Activated CD4-positive, alpha-beta T cell treated with anti-CD3 and anti-CD28 coated beads for 36 hours (primary cell): ENCODE data around the gene SMAD7. TPM values are rescaled to one million over a fixed set of nuclear protein-coding genes. Genes with fewer than 3 reads are reported as not detected.

Source experiments
- ATAC-seq: fragments of 200-7000 bp; cut with Tn5 transposase; one replicate; pipeline ENCODE4 v1.10.0; 2021; ENCODE audit warnings: mild to moderate bottlenecking, moderate library complexity
- CTCF ChIA-PET: fragments of 350-600 bp; sonication (Branson Sonifier 250); formaldehyde crosslinking; loops from one replicate; lab custom pipeline; 2021; ENCODE audit warnings: antibody characterized with exemption; lab: Charles Lee
- POLR2A ChIA-PET: fragments of 350-600 bp; sonication (Branson Sonifier 250); formaldehyde crosslinking; loops from one replicate; lab custom pipeline; 2021; ENCODE audit warnings: antibody characterized with exemption, inconsistent platforms; lab: Charles Lee
- DNase-seq: peaks from one replicate; pipeline ENCODE4 v3.0.0-alpha.2; 2020
- H3K27ac Mint-ChIP-seq: one replicate; pipeline ENCODE4 v1.8.0; 2021; ENCODE audit warnings: mixed read lengths
- H3K27me3 Mint-ChIP-seq: one replicate; pipeline ENCODE4 v1.8.0; 2021; ENCODE audit warnings: mixed read lengths
- H3K36me3 Mint-ChIP-seq: one replicate; pipeline ENCODE4 v1.8.0; 2021; ENCODE audit warnings: low read depth, mixed read lengths
- H3K4me1 Mint-ChIP-seq: one replicate; pipeline ENCODE4 v1.8.0; 2021; ENCODE audit warnings: mixed read lengths
- H3K4me3 Mint-ChIP-seq: one replicate; pipeline ENCODE4 v1.8.0; 2021; ENCODE audit warnings: mild to moderate bottlenecking, moderate library complexity, mixed read lengths
- H3K9me3 Mint-ChIP-seq: one replicate; pipeline ENCODE4 v1.8.0; 2021; ENCODE audit warnings: low read depth, mixed read lengths
- intact Hi-C, 2 experiments: fragments of 100-400 bp; cut with DNase I in 1 of 2; cut with micrococcal nuclease in 1 of 2; formaldehyde crosslinking; loops; one replicate each; pipeline versions ENCODE4 v1.14.2 to v1.15.1; 2022 to 2024; cut with DNase I, micrococcal nuclease
- total RNA-seq, 2 experiments: library from RNA; stranded (reverse); gene quantifications; one replicate each; pipeline ENCODE4 v1.2.3, GENCODE V29; 2021

The SMAD7 gene
- total RNA-seq, 2 experiments from 2014 or later = 7.2 to 9.3 TPM

DNA sequence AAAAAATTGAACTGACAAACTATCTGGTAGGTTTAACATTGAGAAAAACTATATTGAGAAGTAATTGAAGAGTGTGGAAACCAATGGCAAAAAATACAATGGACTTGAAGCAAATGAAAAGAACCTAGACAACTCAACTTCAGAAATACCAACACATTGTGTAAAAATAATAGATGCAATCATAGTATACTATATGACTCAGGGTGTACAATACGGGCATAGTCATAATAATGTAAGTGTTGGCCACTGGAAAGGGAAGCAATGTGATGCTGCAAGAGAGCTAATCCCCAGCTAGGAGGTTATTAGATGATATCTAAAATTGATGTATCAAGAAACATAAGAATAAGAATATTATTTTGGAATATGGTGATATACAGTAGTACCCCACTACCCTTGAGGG lies 45.3 kb downstream of the SMAD7 start:
- Mint-ChIP-seq H3K27me3 (no peaks in the 10 kb centered on the region), H3K4me3 (no peak overlapping the region), H3K36me3 (peaks cover 4% of the 10 kb centered on the region), H3K9me3 (peaks cover 14% of the 10 kb centered on the region), H3K27ac (no peak overlapping the region), H3K4me1 (peaks cover 10% of the 10 kb centered on the region)
- ChIA-PET POLR2A (no interaction called here), CTCF (no interaction called here)
- DNase-seq (no peak), ATAC-seq (no peak)
- intact Hi-C loops = no loop called here

GRCh38 chr18:48904847-48905394 lies 45.8 kb downstream of the SMAD7 start:
- Mint-ChIP-seq H3K36me3 (peaks cover 4% of the 10 kb centered on the region), H3K4me3 (no peak overlapping the region), H3K9me3 (peaks cover 14% of the 10 kb centered on the region), H3K27me3 (no peaks in the 10 kb centered on the region), H3K4me1 (peaks cover 14% of the 10 kb centered on the region), H3K27ac (no peak overlapping the region)
- ChIA-PET CTCF (no interaction called here), POLR2A (no interaction called here)
- intact Hi-C loops = no loop called here
- ATAC-seq (no peak), DNase-seq (no peak)

- Mint-ChIP-seq H3K9me3 (peaks cover 18% of the 10 kb centered on the region), H3K27me3 (no peaks in the 10 kb centered on the region), H3K4me3 (no peak overlapping the region), H3K27ac (no peak overlapping the region), H3K4me1 (peaks cover 15% of the 10 kb centered on the region), H3K36me3 (peaks cover 4% of the 10 kb centered on the region)
- ChIA-PET CTCF (no interaction called here), POLR2A (no interaction called here)
- DNase-seq (no peak), ATAC-seq (no peak)
- intact Hi-C loops = no loop called here
Measured at GRCh38 chr18:48904091-48904490, 46.7 kb downstream of the SMAD7 start.

DNA sequence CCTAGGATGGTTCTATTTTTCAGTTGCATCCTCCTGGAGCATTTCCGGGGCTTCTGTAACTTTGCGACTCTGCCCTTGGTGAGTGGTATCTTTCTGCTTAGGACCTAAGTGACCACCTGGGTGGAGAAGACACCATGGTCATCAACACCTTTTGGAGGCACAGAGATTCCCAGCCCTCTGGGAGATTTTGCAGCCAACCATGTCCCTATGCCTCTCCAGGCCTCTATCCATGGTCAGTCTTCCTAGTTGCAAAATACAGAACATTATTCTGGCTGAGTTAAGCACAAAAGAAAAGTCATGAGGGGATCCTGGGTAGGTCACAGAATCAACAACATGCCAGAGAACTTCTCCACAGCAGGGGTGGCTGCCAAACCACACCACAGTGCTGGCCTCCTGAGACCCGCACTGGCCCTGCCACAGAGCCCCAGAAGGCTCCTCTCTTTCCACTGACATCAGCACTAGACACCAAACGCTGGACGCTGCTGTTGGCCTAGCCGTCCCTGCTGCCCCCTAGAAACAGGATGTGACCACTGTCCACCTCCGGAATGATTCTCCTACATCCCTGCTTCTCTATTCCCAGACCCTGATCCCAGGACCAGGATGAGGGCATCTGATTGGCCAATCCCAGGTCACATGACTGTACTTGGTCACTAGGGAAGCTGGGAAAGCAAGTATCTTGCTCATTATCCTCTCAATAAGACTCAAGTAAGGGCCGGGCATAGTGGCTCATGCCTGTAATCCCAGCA lies 47.7 kb downstream of the SMAD7 start:
- Mint-ChIP-seq H3K4me1 (peaks cover 11% of the 10 kb centered on the region), H3K9me3 (peaks cover 18% of the 10 kb centered on the region), H3K4me3 (no peak overlapping the region), H3K27ac (no peak overlapping the region), H3K27me3 (no peaks in the 10 kb centered on the region), H3K36me3 (peaks cover 4% of the 10 kb centered on the region)
- ATAC-seq (no peak), DNase-seq (no peak)
- intact Hi-C loops = no loop called here
- ChIA-PET POLR2A (no interaction called here), CTCF (interaction anchor here (0.6 kb wide), 1 partner anchor 1085 kb away, joined by 3 read pairs; no protein-coding TSS in a partner anchor)

GRCh38 chr18:48902023-48902855 lies 48.5 kb downstream of the SMAD7 start:
- H3K9me3 Mint-ChIP-seq = peaks cover 18% of the 10 kb centered on the region
- no peak overlapping the region for H3K4me3 Mint-ChIP-seq
- DNase-seq (no peak), ATAC-seq (no peak)
- intact Hi-C loops = no loop called here
- peaks cover 4% of the 10 kb centered on the region for H3K36me3 Mint-ChIP-seq
- peaks cover 11% of the 10 kb centered on the region for H3K4me1 Mint-ChIP-seq
- H3K27me3 Mint-ChIP-seq = no peaks in the 10 kb centered on the region
- CTCF ChIA-PET = interaction anchor here (0.6 kb wide), 1 partner anchor 1084 kb away, joined by 3 read pairs; no protein-coding TSS in a partner anchor
- POLR2A ChIA-PET = no interaction called here
- no peak overlapping the region for H3K27ac Mint-ChIP-seq

DNA sequence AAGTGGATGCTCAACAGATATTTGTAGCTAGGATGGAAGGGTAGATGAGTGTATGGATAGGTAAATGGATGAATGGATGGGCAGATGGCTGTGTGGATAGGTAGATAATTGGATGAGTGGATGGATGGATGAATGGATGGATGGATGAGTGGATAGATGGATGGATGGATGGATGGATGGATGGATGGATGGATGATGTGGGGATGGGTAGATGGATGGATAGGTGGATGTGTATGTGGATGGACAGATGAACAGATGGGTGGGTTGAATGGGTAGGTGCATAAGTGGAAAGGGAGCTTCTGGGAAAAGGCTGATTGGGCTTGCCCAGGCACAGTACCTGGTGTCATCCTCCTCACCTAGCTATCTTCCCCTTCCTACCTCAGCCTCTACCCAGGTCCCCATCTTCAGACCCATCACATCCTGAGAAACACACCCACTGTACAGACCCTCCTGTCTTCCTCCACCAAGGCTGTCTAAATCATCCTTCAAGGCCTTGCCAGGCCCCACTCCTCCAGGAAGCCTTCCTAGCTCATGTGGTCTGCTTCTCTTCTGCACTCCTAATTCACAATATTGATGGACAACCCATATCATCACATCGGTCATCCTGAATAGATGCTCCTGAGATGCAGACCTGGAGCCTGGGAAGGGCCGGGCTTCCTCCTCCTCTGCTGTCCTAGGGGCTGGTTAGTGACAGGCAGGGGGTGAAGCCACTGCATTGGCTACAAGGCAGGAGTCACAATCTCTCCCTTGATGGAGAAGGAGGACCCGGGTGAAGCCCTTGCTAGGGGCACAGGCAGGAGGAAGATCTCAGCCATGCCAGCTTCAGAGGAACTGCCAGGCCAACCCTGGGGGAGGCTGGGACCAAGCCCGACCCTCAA lies 49.4 kb downstream of the SMAD7 start:
- Mint-ChIP-seq H3K4me1 (peaks cover 14% of the 10 kb centered on the region), H3K27me3 (no peaks in the 10 kb centered on the region), H3K36me3 (peaks cover 4% of the 10 kb centered on the region), H3K27ac (no peak overlapping the region), H3K9me3 (peaks cover 18% of the 10 kb centered on the region), H3K4me3 (no peak overlapping the region)
- ATAC-seq (no peak), DNase-seq (no peak)
- intact Hi-C loops = no loop called here
- ChIA-PET CTCF (interaction anchor here (1.4 kb wide), 1 partner anchor 9 kb away, joined by 3 read pairs; no protein-coding TSS in a partner anchor), POLR2A (no interaction called here)

GRCh38 chr18:48900469-48900868 lies 50.3 kb downstream of the SMAD7 start:
- ChIA-PET POLR2A (no interaction called here), CTCF (interaction anchor here (1.4 kb wide), 1 partner anchor 10 kb away, joined by 3 read pairs; no protein-coding TSS in a partner anchor)
- H3K4me1 Mint-ChIP-seq = peaks cover 14% of the 10 kb centered on the region
- DNase-seq = no peak
- intact Hi-C loops = no loop called here
- peaks cover 16% of the 10 kb centered on the region for H3K9me3 Mint-ChIP-seq
- H3K27ac Mint-ChIP-seq = no peak overlapping the region
- H3K36me3 Mint-ChIP-seq = peaks cover 4% of the 10 kb centered on the region
- ATAC-seq = no peak
- H3K27me3 Mint-ChIP-seq = no peaks in the 10 kb centered on the region
- no peak overlapping the region for H3K4me3 Mint-ChIP-seq

DNA sequence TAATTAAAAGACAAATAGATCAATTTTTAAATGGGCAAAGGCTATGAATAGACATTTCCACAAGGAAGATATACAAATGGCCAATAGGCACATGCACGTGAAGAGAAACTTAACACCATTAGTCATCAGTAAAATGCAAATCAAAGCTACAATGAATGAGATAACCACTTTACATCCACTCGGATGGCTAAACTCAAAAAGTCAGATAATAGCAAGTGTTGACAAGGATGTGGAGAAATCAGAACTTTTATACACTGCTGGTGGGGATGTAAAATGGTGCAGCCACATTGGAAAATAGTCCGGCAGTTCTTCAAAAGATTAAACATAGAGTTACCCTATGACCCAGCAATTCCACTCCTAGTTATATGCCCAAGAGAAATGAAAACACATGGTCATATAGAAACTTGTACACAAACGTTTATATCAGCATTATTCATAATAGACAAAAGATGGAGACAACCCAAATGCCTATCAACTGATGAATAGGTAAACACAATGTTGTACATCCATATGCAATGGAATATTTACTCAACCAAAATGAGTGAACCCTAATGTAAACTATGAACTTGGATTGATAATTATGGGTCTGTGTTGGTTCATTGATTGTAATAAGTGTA lies 51.1 kb downstream of the SMAD7 start:
- intact Hi-C loops = no loop called here
- Mint-ChIP-seq H3K4me1 (peaks cover 14% of the 10 kb centered on the region), H3K9me3 (peaks cover 10% of the 10 kb centered on the region), H3K4me3 (no peak overlapping the region), H3K27ac (no peak overlapping the region), H3K27me3 (no peaks in the 10 kb centered on the region), H3K36me3 (peaks cover 3% of the 10 kb centered on the region)
- POLR2A ChIA-PET = no interaction called here
- DNase-seq (no peak), ATAC-seq (no peak)
- CTCF ChIA-PET = interaction anchor here (0.9 kb wide), 2 partner anchors 9 to 40 kb away, joined by 3 to 4 read pairs; no protein-coding TSS in a partner anchor

DNA sequence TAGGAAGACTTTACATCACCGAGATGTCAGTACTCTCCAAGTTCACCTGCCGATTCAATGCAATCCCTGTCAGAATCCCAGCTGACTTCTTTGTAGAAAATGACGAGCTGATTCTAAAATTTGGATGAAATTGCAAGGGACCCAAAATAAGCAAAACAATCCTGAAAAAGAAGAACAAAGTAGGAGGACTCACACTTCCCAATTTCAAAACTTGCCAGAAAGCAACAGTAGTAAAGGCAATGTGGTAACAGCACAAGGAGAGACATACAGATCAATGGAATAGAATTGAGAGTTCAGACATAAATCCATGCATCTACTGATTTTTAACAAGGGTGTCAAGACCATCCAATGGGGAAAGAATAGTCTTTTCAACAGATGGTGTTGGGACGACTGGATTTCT lies 52.2 kb downstream of the SMAD7 start:
- H3K27me3 Mint-ChIP-seq = no peaks in the 10 kb centered on the region
- ChIA-PET CTCF (no interaction called here), POLR2A (no interaction called here)
- intact Hi-C loops = no loop called here
- no peaks in the 10 kb centered on the region for H3K36me3 Mint-ChIP-seq
- no peak overlapping the region for H3K4me3 Mint-ChIP-seq
- ATAC-seq (no peak), DNase-seq (no peak)
- H3K27ac Mint-ChIP-seq = no peak overlapping the region
- peaks cover 14% of the 10 kb centered on the region for H3K4me1 Mint-ChIP-seq
- peaks cover 4% of the 10 kb centered on the region for H3K9me3 Mint-ChIP-seq

GRCh38 chr18:48897531-48897930 lies 53.2 kb downstream of the SMAD7 start:
- Mint-ChIP-seq H3K4me1 (peaks cover 14% of the 10 kb centered on the region), H3K27me3 (no peaks in the 10 kb centered on the region), H3K9me3 (peaks cover 4% of the 10 kb centered on the region), H3K4me3 (no peak overlapping the region), H3K36me3 (no peaks in the 10 kb centered on the region), H3K27ac (no peak overlapping the region)
- intact Hi-C loops = no loop called here
- POLR2A ChIA-PET = no interaction called here
- CTCF ChIA-PET = no interaction called here
- no peak for ATAC-seq
- no peak for DNase-seq
